HCT116 (cell line): Measurements from ENCODE around the gene AZIN2. TPM values are rescaled to one million over a fixed set of nuclear protein-coding genes. Genes with fewer than 3 reads are reported as not detected.

Experiments used
- ATAC-seq: fragments of 200-7000 bp; cut with Tn5 transposase; 2 replicates; pipeline ENCODE4 v1.9.1; 2020; ENCODE audit warnings: mild to moderate bottlenecking, moderate library complexity
- BruUV-seq: library from RNA; stranded (reverse); fragments of 400-500 nt; replicated peaks from 2 replicates; lab custom pipeline; 2021; lab: Mats Ljungman, UMichigan
- CTCF ChIA-PET: fragments of 300-600 bp; sonication (Branson Sonifier 250); formaldehyde crosslinking; loops from one replicate; lab custom pipeline; 2021; ENCODE audit warnings: antibody characterized with exemption; lab: Charles Lee
- POLR2A ChIA-PET: fragments of 300-600, 350-600 bp; sonication (Branson Sonifier 250); formaldehyde crosslinking; loops from one replicate; lab custom pipeline; 2021; ENCODE audit warnings: antibody characterized with exemption; lab: Charles Lee
- RAD21 ChIA-PET, 2 experiments: fragments of 300-600 bp; sonication (Branson Sonifier 250); formaldehyde crosslinking; loops; one replicate each; lab custom pipeline; 2023; ENCODE audit warnings: low total read pairs in 2 of 2; ENCODE audit not compliant: uncharacterized antibody in 2 of 2, unreplicated experiment in 2 of 2, low non-redundant PET in 1 of 2; lab: Charles Lee
- DNase-seq: peaks from one replicate; pipeline ENCODE4 v3.0.0-alpha.2; 2010; ENCODE audit warnings: low read depth, low spot score
- H2AFZ ChIP-seq: fragments of 200-600 bp; shearing (Covaris generic), sonication (generic); 2 replicates; pipeline ENCODE4 v1.6.1; 2017; ENCODE audit warnings: low read depth, mixed run types, mixed read lengths, antibody characterized with exemption, low read length; ENCODE audit not compliant: poor library complexity, severe bottlenecking
- H3K27ac ChIP-seq: 2 replicates; pipeline ENCODE4 v1.5.1; 2012; ENCODE audit warnings: low read depth, low read length
- H3K27me3 ChIP-seq: fragments of 200-600 bp; sonication (generic); 2 replicates; pipeline ENCODE4 v1.6.1; 2016; ENCODE audit warnings: mixed run types, low read length, mixed read lengths; ENCODE audit not compliant: insufficient read depth
- H3K36me3 ChIP-seq, 2 experiments: fragments of 200-500 bp in 1 of 2; fragments of 200-600 bp in 1 of 2; sonication (Bioruptor generic) in 1 of 2; sonication (generic) in 1 of 2; 2 replicates each; pipeline versions ENCODE4 v1.5.1 to v1.6.1; 2014 to 2016; ENCODE audit warnings: low read length in 2 of 2, inconsistent platforms in 1 of 2, mixed read lengths in 1 of 2, mixed run types in 1 of 2; ENCODE audit not compliant: insufficient read depth in 2 of 2, control insufficient read depth in 1 of 2
- H3K4me1 ChIP-seq, 2 experiments: fragments of 200-600 bp in 1 of 2; sonication (generic) in 1 of 2; 2 replicates each; pipeline versions ENCODE4 v1.5.1 to v1.6.1; 2012 to 2017; ENCODE audit warnings: low read length in 2 of 2, inconsistent platforms in 1 of 2, mild to moderate bottlenecking in 1 of 2, mixed read lengths in 1 of 2, mixed run types in 1 of 2, moderate library complexity in 1 of 2; ENCODE audit not compliant: insufficient read depth in 2 of 2, control insufficient read depth in 1 of 2
- H3K4me2 ChIP-seq: fragments of 200-600 bp; sonication (generic); 2 replicates; pipeline ENCODE4 v1.6.1; 2017; ENCODE audit warnings: mixed run types, low read length, mixed read lengths
- H3K4me3 ChIP-seq, 2 experiments: fragments of 200-600 bp in 1 of 2; sonication (generic) in 1 of 2; replicated peaks in 1 of 2; 2 replicates each; pipeline ENCODE4 v1.5.1; 2011 to 2016; ENCODE audit warnings: low read length in 2 of 2, control low read depth in 1 of 2, low read depth in 1 of 2, mild to moderate bottlenecking in 1 of 2, mixed read lengths in 1 of 2, mixed run types in 1 of 2
- H3K79me2 ChIP-seq: fragments of 200-600 bp; sonication (generic); 2 replicates; pipeline ENCODE4 v1.6.1; 2017; ENCODE audit warnings: mild to moderate bottlenecking, mixed run types, low read length, moderate library complexity, mixed read lengths; ENCODE audit not compliant: insufficient read depth
- H3K9ac ChIP-seq: fragments of 200-600 bp; sonication (generic); 2 replicates; pipeline ENCODE4 v1.6.1; 2016; ENCODE audit warnings: low read length, mixed read lengths
- H3K9me2 ChIP-seq: fragments of 200-600 bp; sonication (generic), shearing (Covaris generic); 2 replicates; pipeline ENCODE4 v1.6.1; 2017; ENCODE audit warnings: mixed run types, mild to moderate bottlenecking, moderate library complexity; ENCODE audit not compliant: insufficient read depth
- H3K9me3 ChIP-seq, 2 experiments: fragments of 200-500 bp in 1 of 2; fragments of 200-600 bp in 1 of 2; sonication (Bioruptor generic) in 1 of 2; sonication (generic) in 1 of 2; 2 replicates each; pipeline ENCODE4 v1.6.1; 2014 to 2017; ENCODE audit warnings: low read length in 2 of 2, mixed read lengths in 2 of 2, inconsistent platforms in 1 of 2, low read depth in 1 of 2, mild to moderate bottlenecking in 1 of 2, mixed run types in 1 of 2, moderate library complexity in 1 of 2; ENCODE audit not compliant: control insufficient read depth in 1 of 2, insufficient read depth in 1 of 2
- H4K20me1 ChIP-seq: fragments of 200-600 bp; sonication (generic), shearing (Covaris generic); 2 replicates; pipeline ENCODE4 v1.6.1; 2017; ENCODE audit warnings: mixed run types, mild to moderate bottlenecking, moderate library complexity; ENCODE audit not compliant: insufficient read depth
- CBX3 ChIP-seq: IDR thresholded peaks from 2 replicates; pipeline ENCODE4 v1.6.1; 2012; ENCODE audit warnings: low read depth
- EZH2 ChIP-seq: fragments of 200-600 bp; sonication (generic); IDR thresholded peaks from 2 replicates; pipeline ENCODE4 v1.6.1; 2017; ENCODE audit warnings: antibody characterized with exemption, mixed run types
- EZH2phosphoT487 ChIP-seq: fragments of 200-600 bp; IDR thresholded peaks from 2 replicates; pipeline ENCODE4 v1.6.1; 2018; ENCODE audit warnings: antibody characterized with exemption, borderline replicate concordance
- FOSL1 ChIP-seq: IDR thresholded peaks from 2 replicates; pipeline ENCODE4 v1.6.1; 2012; ENCODE audit warnings: low read depth
- POLR2AphosphoS5 ChIP-seq: IDR thresholded peaks from 2 replicates; pipeline ENCODE4 v1.6.1; 2011; ENCODE audit warnings: mild to moderate bottlenecking, low read depth, low read length, moderate library complexity
- RAD21 ChIP-seq: IDR thresholded peaks from 2 replicates; pipeline ENCODE4 v1.6.1; 2012; ENCODE audit warnings: low read depth, mild to moderate bottlenecking
- SP1 ChIP-seq: IDR thresholded peaks from 2 replicates; pipeline ENCODE4 v1.6.1; 2012; ENCODE audit warnings: low read depth
- SRF ChIP-seq: IDR thresholded peaks from 2 replicates; pipeline ENCODE4 v1.6.1; 2012; ENCODE audit warnings: low read depth
- TCF7L2 ChIP-seq: IDR thresholded peaks from 2 replicates; pipeline ENCODE4 v1.7.0; 2011; ENCODE audit warnings: borderline replicate concordance, inconsistent platforms; ENCODE audit not compliant: insufficient read depth, insufficient read length; ENCODE audit errors: extremely low read depth
- YY1 ChIP-seq: IDR thresholded peaks from 2 replicates; pipeline ENCODE4 v1.6.1; 2011; ENCODE audit warnings: low read length, low read depth, moderate library complexity, mild to moderate bottlenecking; ENCODE audit not compliant: insufficient replicate concordance; ENCODE audit errors: extremely low read depth
- ZFX ChIP-seq: fragments of 450-650 bp; IDR thresholded peaks from 2 replicates; pipeline ENCODE4 v1.6.1; 2017
- ZNF274 ChIP-seq: fragments of 200-500 bp; sonication (Bioruptor generic); IDR thresholded peaks from 2 replicates; pipeline ENCODE4 v1.6.1; 2014; ENCODE audit warnings: mild to moderate bottlenecking, low read depth, low read length, inconsistent platforms
- intact Hi-C: fragments of 100-400 bp; cut with micrococcal nuclease; formaldehyde crosslinking; loops from 2 replicates; pipeline ENCODE4 v1.10.0; 2022
- total RNA-seq: library from RNA; stranded (reverse); gene quantifications from one replicate; pipeline ENCODE4 v1.2.1, GENCODE V29; 2021; ENCODE audit not compliant: unreplicated experiment
- TF ChIP-seq, protein P1 (sequence below): IDR thresholded peaks from 2 replicates; pipeline ENCODE4 v1.6.1; 2012
- TF ChIP-seq, protein P2 (sequence below), 3 experiments: fragments of 200-600 bp in 1 of 3; sonication (generic) in 1 of 3; IDR thresholded peaks in 2 of 3; conservative IDR thresholded peaks in 1 of 3; 2 replicates each; pipeline ENCODE4 v1.5.1; 2012 to 2017; ENCODE audit warnings: low read depth in 2 of 3, low read length in 2 of 3, antibody characterized with exemption in 1 of 3, borderline replicate concordance in 1 of 3, control low read depth in 1 of 3, mild to moderate bottlenecking in 1 of 3, mixed read lengths in 1 of 3, mixed run types in 1 of 3, moderate library complexity in 1 of 3; ENCODE audit not compliant: insufficient read depth in 1 of 3
- TF ChIP-seq, protein P3 (sequence below): IDR thresholded peaks from 2 replicates; pipeline ENCODE4 v1.6.1; 2012; ENCODE audit warnings: low read depth
- TF ChIP-seq, protein P4 (sequence below): IDR thresholded peaks from 2 replicates; pipeline ENCODE4 v1.6.1; 2012
- TF ChIP-seq, protein P5 (sequence below): IDR thresholded peaks from 2 replicates; pipeline ENCODE4 v1.6.1; 2011; ENCODE audit warnings: mild to moderate bottlenecking, low read length, moderate library complexity; ENCODE audit not compliant: insufficient replicate concordance; ENCODE audit errors: extremely low read depth

The AZIN2 gene
- total RNA-seq, 1 experiment from 2014 or later = 7.8 TPM

DNA sequence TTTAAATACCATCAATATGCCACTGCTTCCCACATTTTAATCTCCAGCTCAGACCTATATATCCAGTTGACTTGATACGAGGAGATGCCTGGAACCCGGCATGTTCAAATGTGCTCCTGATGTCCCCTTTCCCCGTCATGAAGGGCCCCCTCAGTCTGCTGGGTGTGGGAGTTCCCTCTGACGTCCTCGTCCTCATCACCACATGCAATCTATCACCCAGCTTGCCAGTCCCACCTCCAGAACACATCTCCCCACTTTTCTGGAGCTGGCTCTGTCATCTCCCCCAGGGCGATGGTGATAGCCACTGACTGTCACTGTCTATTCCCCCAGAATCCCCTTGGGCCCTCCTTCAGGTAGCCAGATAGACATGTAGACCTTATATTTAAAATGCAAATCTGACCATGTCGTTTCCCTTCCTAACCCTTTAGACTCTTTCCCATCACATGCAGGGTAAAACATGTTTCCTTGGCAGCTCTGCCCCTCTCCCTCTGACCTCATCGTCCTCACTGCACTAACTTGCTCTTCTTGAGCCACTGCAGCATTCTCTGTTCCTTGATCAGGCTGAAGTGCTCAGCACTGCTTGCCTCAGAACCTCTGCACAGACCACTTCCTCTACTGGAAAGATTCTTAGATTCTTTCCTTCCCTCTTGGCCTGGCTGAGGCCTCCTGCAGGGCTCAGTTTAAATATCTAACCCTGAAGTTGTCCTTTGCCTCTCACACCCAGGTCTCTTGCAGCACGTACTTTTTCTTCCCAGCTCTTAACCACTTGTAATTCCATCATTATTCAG is 7.4 kb downstream of the AZIN2 start:
- no peak for ATAC-seq
- intact Hi-C loops = no loop called here
- POLR2A ChIA-PET = no interaction called here

More for the DNA sequence above, 7.4 kb downstream of the AZIN2 start:
- H4K20me1 ChIP-seq = no peaks in the 10 kb centered on the region
- H3K27ac ChIP-seq = no peak overlapping the region
- H3K4me3 ChIP-seq = no peak overlapping the region
- no peaks in the 10 kb centered on the region for H3K9me3 ChIP-seq
- H3K9me2 ChIP-seq = no peaks in the 10 kb centered on the region
- H3K4me1 ChIP-seq = no peaks in the 10 kb centered on the region; a peak in 1 of 4 replicates
- ChIA-PET RAD21 (interaction anchor here in 1 of 2 experiments (0.7 kb wide), 1 partner anchor 211 kb away, joined by 3 read pairs; no protein-coding TSS in a partner anchor), CTCF (interaction anchor here (1.7 to 2.2 kb wide), 2 partner anchors 155 to 209 kb away, joined by 3 to 6 read pairs; no protein-coding TSS in a partner anchor)
- H3K79me2 ChIP-seq = no peaks in the 10 kb centered on the region
- no peak overlapping the region for H3K4me2 ChIP-seq
- H3K9ac ChIP-seq = no peak overlapping the region
- no peak for DNase-seq
- H3K36me3 ChIP-seq = no peaks in the 10 kb centered on the region
- TF ChIP-seq FOSL1 (no peak), SRF (no peak), POLR2AphosphoS5 (no peak), ZFX (no peak), EZH2 (no peak), ZNF274 (no peak), RAD21 (no peak), EZH2phosphoT487 (no peak), YY1 (no peak), SP1 (no peak), TCF7L2 (no peak), CBX3 (no peak)
- TF ChIP-seq, protein P1, sequence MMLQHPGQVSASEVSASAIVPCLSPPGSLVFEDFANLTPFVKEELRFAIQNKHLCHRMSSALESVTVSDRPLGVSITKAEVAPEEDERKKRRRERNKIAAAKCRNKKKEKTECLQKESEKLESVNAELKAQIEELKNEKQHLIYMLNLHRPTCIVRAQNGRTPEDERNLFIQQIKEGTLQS = no peak
- TF ChIP-seq, protein P2, sequence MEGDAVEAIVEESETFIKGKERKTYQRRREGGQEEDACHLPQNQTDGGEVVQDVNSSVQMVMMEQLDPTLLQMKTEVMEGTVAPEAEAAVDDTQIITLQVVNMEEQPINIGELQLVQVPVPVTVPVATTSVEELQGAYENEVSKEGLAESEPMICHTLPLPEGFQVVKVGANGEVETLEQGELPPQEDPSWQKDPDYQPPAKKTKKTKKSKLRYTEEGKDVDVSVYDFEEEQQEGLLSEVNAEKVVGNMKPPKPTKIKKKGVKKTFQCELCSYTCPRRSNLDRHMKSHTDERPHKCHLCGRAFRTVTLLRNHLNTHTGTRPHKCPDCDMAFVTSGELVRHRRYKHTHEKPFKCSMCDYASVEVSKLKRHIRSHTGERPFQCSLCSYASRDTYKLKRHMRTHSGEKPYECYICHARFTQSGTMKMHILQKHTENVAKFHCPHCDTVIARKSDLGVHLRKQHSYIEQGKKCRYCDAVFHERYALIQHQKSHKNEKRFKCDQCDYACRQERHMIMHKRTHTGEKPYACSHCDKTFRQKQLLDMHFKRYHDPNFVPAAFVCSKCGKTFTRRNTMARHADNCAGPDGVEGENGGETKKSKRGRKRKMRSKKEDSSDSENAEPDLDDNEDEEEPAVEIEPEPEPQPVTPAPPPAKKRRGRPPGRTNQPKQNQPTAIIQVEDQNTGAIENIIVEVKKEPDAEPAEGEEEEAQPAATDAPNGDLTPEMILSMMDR (IDR thresholded peaks at IDR 0.05 in 2 of 3, conservative IDR thresholded peaks at IDR 0.05 in 1 of 3; ENCODE audit: borderline replicate concordance in 1 of 3, insufficient read depth in 1 of 3, low read depth in 2 of 3, low read length in 2 of 3) = no peak
- TF ChIP-seq, protein P3, sequence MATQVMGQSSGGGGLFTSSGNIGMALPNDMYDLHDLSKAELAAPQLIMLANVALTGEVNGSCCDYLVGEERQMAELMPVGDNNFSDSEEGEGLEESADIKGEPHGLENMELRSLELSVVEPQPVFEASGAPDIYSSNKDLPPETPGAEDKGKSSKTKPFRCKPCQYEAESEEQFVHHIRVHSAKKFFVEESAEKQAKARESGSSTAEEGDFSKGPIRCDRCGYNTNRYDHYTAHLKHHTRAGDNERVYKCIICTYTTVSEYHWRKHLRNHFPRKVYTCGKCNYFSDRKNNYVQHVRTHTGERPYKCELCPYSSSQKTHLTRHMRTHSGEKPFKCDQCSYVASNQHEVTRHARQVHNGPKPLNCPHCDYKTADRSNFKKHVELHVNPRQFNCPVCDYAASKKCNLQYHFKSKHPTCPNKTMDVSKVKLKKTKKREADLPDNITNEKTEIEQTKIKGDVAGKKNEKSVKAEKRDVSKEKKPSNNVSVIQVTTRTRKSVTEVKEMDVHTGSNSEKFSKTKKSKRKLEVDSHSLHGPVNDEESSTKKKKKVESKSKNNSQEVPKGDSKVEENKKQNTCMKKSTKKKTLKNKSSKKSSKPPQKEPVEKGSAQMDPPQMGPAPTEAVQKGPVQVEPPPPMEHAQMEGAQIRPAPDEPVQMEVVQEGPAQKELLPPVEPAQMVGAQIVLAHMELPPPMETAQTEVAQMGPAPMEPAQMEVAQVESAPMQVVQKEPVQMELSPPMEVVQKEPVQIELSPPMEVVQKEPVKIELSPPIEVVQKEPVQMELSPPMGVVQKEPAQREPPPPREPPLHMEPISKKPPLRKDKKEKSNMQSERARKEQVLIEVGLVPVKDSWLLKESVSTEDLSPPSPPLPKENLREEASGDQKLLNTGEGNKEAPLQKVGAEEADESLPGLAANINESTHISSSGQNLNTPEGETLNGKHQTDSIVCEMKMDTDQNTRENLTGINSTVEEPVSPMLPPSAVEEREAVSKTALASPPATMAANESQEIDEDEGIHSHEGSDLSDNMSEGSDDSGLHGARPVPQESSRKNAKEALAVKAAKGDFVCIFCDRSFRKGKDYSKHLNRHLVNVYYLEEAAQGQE = no peak
- TF ChIP-seq, protein P4, sequence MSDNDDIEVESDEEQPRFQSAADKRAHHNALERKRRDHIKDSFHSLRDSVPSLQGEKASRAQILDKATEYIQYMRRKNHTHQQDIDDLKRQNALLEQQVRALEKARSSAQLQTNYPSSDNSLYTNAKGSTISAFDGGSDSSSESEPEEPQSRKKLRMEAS = no peak
- TF ChIP-seq, protein P5, sequence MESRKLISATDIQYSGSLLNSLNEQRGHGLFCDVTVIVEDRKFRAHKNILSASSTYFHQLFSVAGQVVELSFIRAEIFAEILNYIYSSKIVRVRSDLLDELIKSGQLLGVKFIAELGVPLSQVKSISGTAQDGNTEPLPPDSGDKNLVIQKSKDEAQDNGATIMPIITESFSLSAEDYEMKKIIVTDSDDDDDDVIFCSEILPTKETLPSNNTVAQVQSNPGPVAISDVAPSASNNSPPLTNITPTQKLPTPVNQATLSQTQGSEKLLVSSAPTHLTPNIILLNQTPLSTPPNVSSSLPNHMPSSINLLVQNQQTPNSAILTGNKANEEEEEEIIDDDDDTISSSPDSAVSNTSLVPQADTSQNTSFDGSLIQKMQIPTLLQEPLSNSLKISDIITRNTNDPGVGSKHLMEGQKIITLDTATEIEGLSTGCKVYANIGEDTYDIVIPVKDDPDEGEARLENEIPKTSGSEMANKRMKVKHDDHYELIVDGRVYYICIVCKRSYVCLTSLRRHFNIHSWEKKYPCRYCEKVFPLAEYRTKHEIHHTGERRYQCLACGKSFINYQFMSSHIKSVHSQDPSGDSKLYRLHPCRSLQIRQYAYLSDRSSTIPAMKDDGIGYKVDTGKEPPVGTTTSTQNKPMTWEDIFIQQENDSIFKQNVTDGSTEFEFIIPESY = no peak
- H2AFZ ChIP-seq = no peak overlapping the region
- no peaks in the 10 kb centered on the region for H3K27me3 ChIP-seq
- BruUV-seq = no TSS peak
